HepG2 (cell line): ENCODE measurements around the gene NAE1. TPM values are rescaled to one million over a fixed set of nuclear protein-coding genes. Genes with fewer than 3 reads are reported as not detected.

ENCODE experiments used
- ATAC-seq: fragments of 200-7000 bp; cut with Tn5 transposase; 3 replicates; pipeline ENCODE4 v1.9.1; 2020; ENCODE audit warnings: mild to moderate bottlenecking, moderate library complexity
- BruUV-seq: library from RNA; stranded (reverse); fragments of 400-500 nt; replicated peaks from 2 replicates; lab custom pipeline; 2021; lab: Mats Ljungman, UMichigan
- CTCF ChIA-PET: fragments of 300-600 bp; formaldehyde crosslinking; extraction: SDS; loops from one replicate; lab custom pipeline; 2021; ENCODE audit warnings: low total read pairs, inconsistent platforms, low intra/inter-chr PET ratio; lab: Yijun Ruan, JAX
- POLR2A ChIA-PET: fragments of 350-600 bp; sonication (Branson Sonifier 250); formaldehyde crosslinking; loops from one replicate; lab custom pipeline; 2020; ENCODE audit warnings: antibody characterized with exemption, inconsistent platforms; lab: Yijun Ruan, JAX
- DNase-seq: peaks from one replicate; pipeline ENCODE4 v3.0.0-alpha.2; 2015; ENCODE audit warnings: low spot score
- FAIRE-seq: peaks from 3 replicates; lab custom pipeline; 2011; peaks lifted over from hg19 to GRCh38; lab: Jason Lieb, UNC
- H2AFZ ChIP-seq: one replicate; pipeline ENCODE4 v1.6.1; 2011; ENCODE audit warnings: low read length, inconsistent platforms
- H3K27ac ChIP-seq: fragments of 300-600 bp; 3 replicates; pipeline ENCODE4 v1.8.0; 2011; ENCODE audit warnings: mixed run types, mild to moderate bottlenecking, mixed read lengths, low read length, inconsistent platforms; ENCODE audit not compliant: insufficient read depth; ENCODE audit errors: extremely low read length
- H3K27me3 ChIP-seq, 2 experiments: fragments of 200-600 bp in 1 of 2; 2 replicates in 1 of 2; 3 replicates in 1 of 2; pipeline versions ENCODE4 v1.6.0 to v1.8.0; 2011; ENCODE audit warnings: low read length in 2 of 2, mild to moderate bottlenecking in 2 of 2, moderate library complexity in 2 of 2, inconsistent platforms in 1 of 2; ENCODE audit not compliant: insufficient read depth in 2 of 2, control insufficient read depth in 1 of 2
- H3K36me3 ChIP-seq, 2 experiments: fragments of 200-600 bp in 1 of 2; replicated peaks in 1 of 2; 2 replicates in 1 of 2; 3 replicates in 1 of 2; pipeline versions ENCODE4 v1.5.1 to v1.8.0; 2011; ENCODE audit warnings: low read length in 2 of 2, inconsistent platforms in 1 of 2; ENCODE audit not compliant: insufficient read depth in 2 of 2, control insufficient read depth in 1 of 2
- H3K4me1 ChIP-seq: 2 replicates; pipeline ENCODE4 v1.5.1; 2012; ENCODE audit warnings: low read length, inconsistent platforms; ENCODE audit not compliant: insufficient read depth
- H3K4me2 ChIP-seq: 2 replicates; pipeline ENCODE4 v1.6.0; 2011; ENCODE audit warnings: low read depth, low read length, inconsistent platforms
- H3K4me3 ChIP-seq, 3 experiments: fragments of 200-600 bp in 1 of 3; sonication (generic), shearing (Covaris generic) in 1 of 3; replicated peaks in 1 of 3; 2 replicates each; pipeline ENCODE4 v1.5.1; 2011 to 2016; ENCODE audit warnings: low read length in 3 of 3, inconsistent platforms in 2 of 3, low read depth in 2 of 3, mild to moderate bottlenecking in 2 of 3, control low read depth in 1 of 3, mixed read lengths in 1 of 3; ENCODE audit not compliant: insufficient read depth in 1 of 3
- H3K79me2 ChIP-seq: one replicate; pipeline ENCODE4 v1.6.1; 2011; ENCODE audit warnings: low read length, inconsistent platforms; ENCODE audit not compliant: insufficient read depth
- H3K9ac ChIP-seq: 2 replicates; pipeline ENCODE4 v1.6.0; 2011; ENCODE audit warnings: mild to moderate bottlenecking, low read depth, low read length, inconsistent platforms; ENCODE audit not compliant: insufficient read depth
- H3K9me3 ChIP-seq: 2 replicates; pipeline ENCODE4 v1.5.1; 2012; ENCODE audit warnings: mild to moderate bottlenecking, low read length
- H4K20me1 ChIP-seq: 2 replicates; pipeline ENCODE4 v1.6.0; 2011; ENCODE audit warnings: inconsistent platforms, mild to moderate bottlenecking, low read length, moderate library complexity; ENCODE audit not compliant: insufficient read depth
- AFF4 ChIP-seq: sonication (generic); formaldehyde crosslinking; IDR thresholded peaks from 2 replicates; pipeline ENCODE4 v1.4.0; 2020; ENCODE audit warnings: missing genetic modification reagents
- FLYWCH1 ChIP-seq: sonication (generic); formaldehyde crosslinking; IDR thresholded peaks from 2 replicates; pipeline ENCODE4 v1.8.1; 2023; ENCODE audit warnings: mild to moderate bottlenecking, missing genetic modification reagents
- MIXL1 ChIP-seq: IDR thresholded peaks from 2 replicates; pipeline ENCODE4 v1.6.1; 2016
- PITX1 ChIP-seq: sonication (generic); formaldehyde crosslinking; IDR thresholded peaks from 2 replicates; pipeline ENCODE4 v1.5.1; 2020; ENCODE audit warnings: mild to moderate bottlenecking, missing genetic modification reagents
- U2AF2 ChIP-seq: fragments of 200-400 bp; formaldehyde crosslinking; IDR thresholded peaks from 2 replicates; pipeline ENCODE4 v1.6.1; 2017; ENCODE audit warnings: low read depth, mild to moderate bottlenecking, low read length
- ZFY ChIP-seq: sonication (generic); formaldehyde crosslinking; IDR thresholded peaks from 2 replicates; pipeline ENCODE4 v1.4.0; 2020; ENCODE audit warnings: missing genetic modification reagents
- ZNF451 ChIP-seq: sonication (generic); formaldehyde crosslinking; IDR thresholded peaks from 2 replicates; pipeline ENCODE4 v1.5.0; 2020; ENCODE audit warnings: mild to moderate bottlenecking, missing genetic modification reagents
- ZUFSP ChIP-seq: sonication (generic); formaldehyde crosslinking; IDR thresholded peaks from 2 replicates; pipeline ENCODE4 v1.9.0; 2021; ENCODE audit warnings: missing genetic modification reagents, mild to moderate bottlenecking, borderline replicate concordance
- WGBS: methylation state at CpG from one replicate; pipeline ENCODE4 v1.1.6; 2017; ENCODE audit warnings: low lambda C conversion rate; 5-methylcytosine and 5-hydroxymethylcytosine counted together
- in situ Hi-C: cut with HindIII; loops from 2 replicates; pipeline ENCODE4 v1.10.0; 2017; ENCODE audit warnings: low pct_unique_long_range_greater_than_20kb; ENCODE audit not compliant: extremely low pct_ligation_motif_present
- intact Hi-C: fragments of 100-400 bp; cut with micrococcal nuclease; formaldehyde crosslinking; loops from one replicate; pipeline ENCODE4 v1.10.0; 2022; ENCODE audit not compliant: unreplicated experiment
- polyA plus RNA-seq, 8 experiments: library from polyadenylated mRNA; depleted of rRNA in 3 of 8; stranded (reverse) in 7 of 8; unstranded in 1 of 8; fragments of >200 nt; fragmentation: Illumina TruSeq in 4 of 8; extraction: Trizol in 4 of 8; gene quantifications; 2 replicates each; pipeline versions ENCODE4 v1.2.1 to v1.2.3, GENCODE V29; 2011 to 2016; ENCODE audit warnings: low read depth in 4 of 8, missing spikeins in 1 of 8, mixed read lengths in 1 of 8; ENCODE audit not compliant: insufficient read depth in 1 of 8
- total RNA-seq, 5 experiments: library from RNA; depleted of rRNA; stranded (reverse); fragments of >200 nt; fragmentation: Illumina TruSeq; extraction: Trizol; gene quantifications; 2 replicates each; pipeline ENCODE4 v1.2.3, GENCODE V29; 2016; ENCODE audit warnings: low read depth in 1 of 5

Gene NAE1
- total and polyA plus RNA-seq, 2 of the 13 experiments (the other 11 are each of a cell fraction or from before 2014, with no cell fraction given) = 95.7 to 206 TPM

GRCh38 chr16:66846831-66847230 is 16.1 kb upstream of the NAE1 start:
- no TSS peak for BruUV-seq

More at GRCh38 chr16:66846831-66847230, 16.1 kb upstream of the NAE1 start:
- whole genome bisulfite sequencing = 85% methylated on average over 5 of the region's 6 CpGs
- no peak overlapping the region for H3K4me3 ChIP-seq
- no peak overlapping the region for H3K9ac ChIP-seq
- peaks cover 15% of the 10 kb centered on the region; the same call in 1 of the 2 replicates for H3K4me1 ChIP-seq
- FAIRE-seq (no peak), ATAC-seq (no peak), DNase-seq (no peak)
- no peak overlapping the region for H2AFZ ChIP-seq
- H3K79me2 ChIP-seq = no peaks in the 10 kb centered on the region
- TF ChIP-seq ZFY (no peak), MIXL1 (no peak), ZNF451 (CRISPR knock-in tag) (no peak), FLYWCH1 (CRISPR knock-in tag) (no peak), AFF4 (CRISPR knock-in tag) (no peak), ZUFSP (no peak), PITX1 (CRISPR knock-in tag) (no peak), U2AF2 (no peak)
- H3K9me3 ChIP-seq = no peaks in the 10 kb centered on the region
- ChIA-PET POLR2A (no interaction called here), CTCF (no interaction called here)
- peaks cover 7 to 77% of the 10 kb centered on the region in 2 experiments; a peak in 4 of 5 replicates for H3K27me3 ChIP-seq
- intact Hi-C loops = loop anchor here (10.0 kb wide), 1 partner anchor 92 kb away; the partner anchor contains the start of gene DYNC1LI2
- H4K20me1 ChIP-seq = no peaks in the 10 kb centered on the region
- no peak overlapping the region for H3K27ac ChIP-seq
- H3K36me3 ChIP-seq = no peaks in the 10 kb centered on the region
- in situ Hi-C loops = no loop called here
- no peak overlapping the region for H3K4me2 ChIP-seq
